ENCODE results near the gene SLC22A4. TPM values are rescaled to one million over a fixed set of nuclear protein-coding genes. Genes with fewer than 3 reads are reported as not detected.

The SLC22A4 gene
- total and polyA plus RNA-seq, 2 of the 8 experiments (the other 6 are each of a cell fraction or from before 2014, with no cell fraction given) = 0.45 to 0.60 TPM

DNA sequence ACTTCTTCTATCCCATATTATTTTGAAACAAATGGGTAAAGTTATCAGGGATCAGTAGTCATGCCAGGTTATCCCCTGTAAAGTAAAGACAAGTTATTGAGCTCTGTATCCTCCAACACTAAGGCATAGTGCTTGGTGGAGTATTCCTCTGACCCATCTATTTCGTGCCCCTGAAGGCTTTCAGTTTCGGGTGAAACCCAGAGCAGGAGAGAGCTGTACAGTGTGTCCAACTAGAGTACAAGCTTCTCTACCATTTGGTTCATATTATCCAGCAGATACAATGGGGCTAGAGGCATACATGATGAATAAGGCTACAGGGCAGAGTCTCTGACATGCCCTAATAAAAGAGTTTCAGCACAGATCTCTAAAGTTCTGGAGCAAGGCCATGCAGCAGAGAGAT is 3.2 kb upstream of the SLC22A4 start (continued):
- TF ChIP-seq YY1 (IDR thresholded peaks at IDR 0.05; ENCODE audit: low read depth, low read length) (no peak), KDM1A (IDR thresholded peaks at IDR 0.05; ENCODE audit: borderline replicate concordance, low read length) (no peak), SUZ12 (IDR thresholded peaks at IDR 0.05; ENCODE audit: low read length) (no peak)

All from H1 (cell line).